NB4 (cell line): Measurements from ENCODE around the gene OR1J4.

Experiments used
- DNase-seq: peaks from one replicate; pipeline ENCODE4 v3.0.0; 2010; ENCODE audit warnings: low read depth
- H3K4me3 ChIP-seq: one replicate; pipeline ENCODE4 v1.5.1; 2011; ENCODE audit warnings: mild to moderate bottlenecking, low read depth, low read length, moderate library complexity
- CTCF ChIP-seq: IDR thresholded peaks from one replicate; pipeline ENCODE4 v1.5.1; 2012; ENCODE audit warnings: low read depth, low read length
- MYC ChIP-seq: IDR thresholded peaks from 2 replicates; pipeline ENCODE4 v1.6.1; 2011; ENCODE audit warnings: low read depth, low read length
- POLR2A ChIP-seq: IDR thresholded peaks from 2 replicates; pipeline ENCODE4 v1.6.1; 2011; ENCODE audit warnings: mild to moderate bottlenecking; ENCODE audit not compliant: insufficient read length; ENCODE audit errors: extremely low read depth
- TF ChIP-seq, protein P1 (sequence below): IDR thresholded peaks from 2 replicates; pipeline ENCODE4 v1.6.1; 2011; ENCODE audit warnings: low read depth, low read length

OR1J4 gene

DNA sequence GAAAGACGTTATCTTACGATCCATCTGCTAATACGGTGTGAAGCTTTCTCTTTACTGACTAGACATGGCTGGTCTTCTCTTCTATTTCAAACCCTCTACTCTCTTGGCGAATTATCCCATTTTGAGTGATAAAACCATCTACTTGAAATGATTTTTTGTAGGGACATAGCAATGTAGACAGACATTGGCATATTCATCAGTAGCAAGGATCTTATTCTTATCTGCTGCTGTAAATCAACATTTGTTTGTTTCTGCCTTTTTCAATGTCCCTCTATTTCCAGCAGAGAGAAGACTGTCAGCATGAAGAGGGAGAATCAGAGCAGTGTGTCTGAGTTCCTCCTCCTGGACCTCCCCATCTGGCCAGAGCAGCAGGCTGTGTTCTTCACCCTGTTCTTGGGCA lies at the start of gene OR1J4:
TSS of gene OR1J4 (plus strand) at position 301 of the 400 bp plus-strand sequence. CDS start at position 301, 0 bp downstream.
- TF ChIP-seq, protein P1, sequence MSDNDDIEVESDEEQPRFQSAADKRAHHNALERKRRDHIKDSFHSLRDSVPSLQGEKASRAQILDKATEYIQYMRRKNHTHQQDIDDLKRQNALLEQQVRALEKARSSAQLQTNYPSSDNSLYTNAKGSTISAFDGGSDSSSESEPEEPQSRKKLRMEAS, result no peak
- no peak for TF ChIP-seq MYC
- no peak for TF ChIP-seq CTCF
- no peak for TF ChIP-seq POLR2A
- no peak within 1 kb of the TSS for H3K4me3 ChIP-seq
- DNase-seq, result no peak

GRCh38 chr9:122474561-122474960 lies 44.4 kb upstream of the OR1J4 start:
- TF ChIP-seq POLR2A, result no peak
- H3K4me3 ChIP-seq, result no peak overlapping the region
- no peak for DNase-seq

- TF ChIP-seq POLR2A (no peak), CTCF (no peak), MYC (no peak)
- TF ChIP-seq, protein P1, result no peak
- DNase-seq, result no peak
- no peak overlapping the region for H3K4me3 ChIP-seq
Observed at GRCh38 chr9:122475717-122476116, 43.2 kb upstream of the OR1J4 start.

GRCh38 chr9:122477346-122477745 lies 41.6 kb upstream of the OR1J4 start:
- TF ChIP-seq POLR2A (no peak), MYC (no peak), CTCF (no peak)
- TF ChIP-seq, protein P1, result no peak
- no peak for DNase-seq

GRCh38 chr9:122477826-122478225 lies 41.1 kb upstream of the OR1J4 start, which contains the start of gene OR1J1:
Gene OR1J1, minus strand, starts transcription at chr9:122477926. Its CDS starts 0 bp downstream, at chr9:122477926.
- no peak for DNase-seq
- TF ChIP-seq POLR2A (no peak), CTCF (no peak), MYC (no peak)
- TF ChIP-seq, protein P1, result no peak
- H3K4me3 ChIP-seq, result no peak within 1 kb of the TSS

More at GRCh38 chr9:122477346-122477745, 41.6 kb upstream of the OR1J4 start:
- no peak overlapping the region for H3K4me3 ChIP-seq

DNA sequence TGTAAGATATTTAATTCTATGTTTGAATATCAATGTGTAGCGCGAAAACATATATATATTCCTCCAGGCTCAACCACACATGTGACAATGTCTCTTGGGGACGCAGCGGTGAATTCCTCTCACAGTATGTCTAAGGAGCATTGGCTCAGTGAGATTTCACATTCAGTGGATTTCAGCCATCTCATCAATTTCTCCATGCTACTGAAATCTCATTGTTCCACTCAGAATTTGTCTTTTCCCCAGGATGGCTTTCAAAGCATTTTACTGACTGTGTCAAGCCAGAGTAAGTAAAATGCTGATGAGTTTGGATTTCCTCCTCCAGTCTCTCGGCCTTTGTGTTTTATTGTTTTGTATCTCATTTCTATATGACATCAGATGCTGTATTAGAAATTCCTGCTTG lies 39.9 kb upstream of the OR1J4 start:
- DNase-seq, result no peak
- H3K4me3 ChIP-seq, result no peak overlapping the region

More for the DNA sequence above, 39.9 kb upstream of the OR1J4 start:
- TF ChIP-seq, protein P1, result no peak
- no peak for TF ChIP-seq MYC
- TF ChIP-seq CTCF, result no peak
- TF ChIP-seq POLR2A, result no peak
